K562 (cell line): ENCODE measurements around the gene USP8. TPM values are rescaled to one million over a fixed set of nuclear protein-coding genes. Genes with fewer than 3 reads are reported as not detected.
A peak's percentile ranks its signal among the peaks of the same experiment; 100 is the strongest.

ENCODE experiments used
- ATAC-seq: fragments of 200-7000 bp; cut with Tn5 transposase; 3 replicates; pipeline ENCODE4 v1.9.1; 2020; ENCODE audit warnings: moderate library complexity
- BruUV-seq: library from RNA; stranded (reverse); fragments of 400-500 nt; replicated peaks from 2 replicates; lab custom pipeline; 2021; lab: Mats Ljungman, UMichigan
- CTCF ChIA-PET: fragments of 300-600 bp; formaldehyde crosslinking; extraction: SDS; loops from one replicate; lab custom pipeline; 2021; ENCODE audit warnings: low intra/inter-chr PET ratio; lab: Yijun Ruan, JAX
- POLR2A ChIA-PET: fragments of 300-600, 350-650 bp; sonication (Branson Sonifier 250); formaldehyde crosslinking; extraction: SDS; loops from one replicate; lab custom pipeline; 2021; ENCODE audit warnings: antibody characterized with exemption, inconsistent platforms; lab: Yijun Ruan, JAX
- DNase-seq, 4 experiments: peaks; one replicate each; pipeline versions ENCODE4 v3.0.0 to v3.0.0-alpha.2; 2011 to 2018; ENCODE audit warnings: low spot score in 3 of 4, mixed read lengths in 3 of 4; ENCODE audit errors: extremely low read depth in 1 of 4
- FAIRE-seq: peaks from 2 replicates; lab custom pipeline; 2011; peaks lifted over from hg19 to GRCh38; lab: Jason Lieb, UNC
- H2AFZ ChIP-seq: 2 replicates; pipeline ENCODE4 v1.6.0; 2011; ENCODE audit warnings: low read depth, low read length, control low read depth, inconsistent platforms
- H3K27ac ChIP-seq: fragments of 200-600 bp; 3 replicates; pipeline ENCODE4 v1.8.0; 2011; ENCODE audit warnings: low read depth, mild to moderate bottlenecking, control low read depth, inconsistent platforms, low read length, moderate library complexity, mixed read lengths; ENCODE audit errors: extremely low read depth
- H3K27me3 ChIP-seq, 2 experiments: fragments of 300-600 bp in 1 of 2; 2 replicates in 1 of 2; 3 replicates in 1 of 2; pipeline versions ENCODE4 v1.6.0 to v1.8.0; 2011; ENCODE audit warnings: inconsistent platforms in 2 of 2, low read length in 2 of 2, mild to moderate bottlenecking in 1 of 2, mixed read lengths in 1 of 2, moderate library complexity in 1 of 2; ENCODE audit not compliant: control insufficient read depth in 2 of 2, insufficient read depth in 2 of 2
- H3K36me3 ChIP-seq: fragments of 300-600 bp; 3 replicates; pipeline ENCODE4 v1.8.0; 2011; ENCODE audit warnings: mild to moderate bottlenecking, low read length, inconsistent platforms; ENCODE audit not compliant: control insufficient read depth, insufficient read depth
- H3K4me1 ChIP-seq, 2 experiments: fragments of 200-600 bp in 1 of 2; replicated peaks in 1 of 2; 2 replicates in 1 of 2; 3 replicates in 1 of 2; pipeline versions ENCODE4 v1.5.1 to v1.8.0; 2011; ENCODE audit warnings: inconsistent platforms in 2 of 2, low read length in 2 of 2, mild to moderate bottlenecking in 1 of 2, mixed read lengths in 1 of 2, moderate library complexity in 1 of 2; ENCODE audit not compliant: control insufficient read depth in 2 of 2, insufficient read depth in 2 of 2
- H3K4me2 ChIP-seq: 2 replicates; pipeline ENCODE4 v1.6.1; 2011; ENCODE audit warnings: low read length, control low read depth, inconsistent platforms, mixed read lengths; ENCODE audit not compliant: insufficient read depth
- H3K4me3 ChIP-seq: fragments of 200-600 bp; sonication (generic), shearing (Covaris generic); 2 replicates; pipeline ENCODE4 v1.5.1; 2016; ENCODE audit warnings: control low read depth, inconsistent platforms
- H3K79me2 ChIP-seq: fragments of 200-600 bp; 3 replicates; pipeline ENCODE4 v1.8.0; 2011; ENCODE audit warnings: low read length, inconsistent platforms; ENCODE audit not compliant: control insufficient read depth, insufficient read depth
- H3K9ac ChIP-seq, 2 experiments: 2 replicates each; pipeline versions ENCODE4 v1.6.0 to v1.6.1; 2011; ENCODE audit warnings: low read depth in 2 of 2, low read length in 2 of 2, control low read depth in 1 of 2, inconsistent platforms in 1 of 2, mild to moderate bottlenecking in 1 of 2, mixed read lengths in 1 of 2; ENCODE audit not compliant: insufficient read depth in 1 of 2
- H3K9me1 ChIP-seq: one replicate; pipeline ENCODE4 v1.6.0; 2011; ENCODE audit warnings: inconsistent platforms, mild to moderate bottlenecking, low read length, moderate library complexity; ENCODE audit not compliant: control insufficient read depth, insufficient read depth
- H3K9me3 ChIP-seq: replicated peaks from 2 replicates; pipeline ENCODE4 v1.5.1; 2011; ENCODE audit warnings: low read depth, low read length, inconsistent platforms; ENCODE audit not compliant: control insufficient read depth, insufficient read depth
- H4K20me1 ChIP-seq: replicated peaks from 2 replicates; pipeline ENCODE4 v1.6.1; 2011; ENCODE audit warnings: low read length, inconsistent platforms, mixed read lengths; ENCODE audit not compliant: control insufficient read depth, insufficient read depth
- CREB1 ChIP-seq, 2 experiments: sonication (generic) in 1 of 2; formaldehyde crosslinking in 1 of 2; IDR thresholded peaks; 2 replicates each; pipeline versions ENCODE4 v1.6.1 to v1.8.0; 2012 to 2022; ENCODE audit warnings: inconsistent platforms in 1 of 2, mild to moderate bottlenecking in 1 of 2, missing genetic modification reagents in 1 of 2, moderate library complexity in 1 of 2
- FUS ChIP-seq: fragments of 200-400 bp; formaldehyde crosslinking; optimal IDR thresholded peaks from 2 replicates; pipeline ENCODE3; 2017; ENCODE audit warnings: low read depth, low read length
- GTF2A2 ChIP-seq: IDR thresholded peaks from 2 replicates; pipeline ENCODE4 v1.6.1; 2016; ENCODE audit warnings: mild to moderate bottlenecking, missing genetic modification characterization, missing compliant biosample characterization
- MAFG ChIP-seq: fragments of 450-650 bp; conservative IDR thresholded peaks from 2 replicates; pipeline ENCODE4 v1.6.1; 2016; ENCODE audit warnings: missing genetic modification characterization, missing compliant biosample characterization
- NR3C1 ChIP-seq: sonication (generic); formaldehyde crosslinking; IDR thresholded peaks from 2 replicates; pipeline ENCODE4 v1.8.1; 2022; ENCODE audit warnings: missing genetic modification reagents
- NRF1 ChIP-seq, 2 experiments: fragments of 450-650 bp; IDR thresholded peaks in 1 of 2; conservative IDR thresholded peaks in 1 of 2; 2 replicates each; pipeline ENCODE4 v1.6.1; 2014; ENCODE audit warnings: mild to moderate bottlenecking in 2 of 2
- POLR2G ChIP-seq: fragments of 200-400 bp; formaldehyde crosslinking; IDR thresholded peaks from 2 replicates; pipeline ENCODE4 v1.6.1; 2017; ENCODE audit warnings: low read depth, mild to moderate bottlenecking, antibody characterized with exemption, low read length, moderate library complexity
- SRF ChIP-seq, 2 experiments: fragments of 250-450, 450-650 bp in 1 of 2; sonication (Bioruptor Pico) in 1 of 2; sonication (generic) in 1 of 2; formaldehyde crosslinking; IDR thresholded peaks; 2 replicates each; pipeline versions ENCODE4 v1.5.0 to v1.5.1; 2020 to 2022; ENCODE audit warnings: mild to moderate bottlenecking in 1 of 2, missing genetic modification reagents in 1 of 2
- ZNF134 ChIP-seq: fragments of 250-450 bp; sonication (Bioruptor Pico); conservative IDR thresholded peaks from 2 replicates; pipeline ENCODE4 v1.4.0; 2020
- ZNF140 ChIP-seq: fragments of 250-450 bp; sonication (Bioruptor Pico); IDR thresholded peaks from 2 replicates; pipeline ENCODE4 v1.8.0; 2021; ENCODE audit warnings: moderate library complexity, mild to moderate bottlenecking, inconsistent platforms
- ZNF444 ChIP-seq: fragments of 250-450 bp; sonication (Bioruptor Pico); IDR thresholded peaks from 2 replicates; pipeline ENCODE4 v1.4.0; 2020; ENCODE audit warnings: mild to moderate bottlenecking, moderate library complexity
- ZNF75A ChIP-seq: fragments of 450-650 bp; formaldehyde crosslinking; IDR thresholded peaks from 2 replicates; pipeline ENCODE4 v1.4.0; 2020; ENCODE audit warnings: mild to moderate bottlenecking
- WGBS: fragments of 100-300 bp; shearing (Covaris generic); methylation state at CpG from one replicate; pipeline ENCODE4 v1.1.6; 2016; ENCODE audit warnings: low coverage, mixed read lengths; ENCODE audit not compliant: insufficient coverage; ENCODE audit errors: missing lambda C conversion rate; 5-methylcytosine and 5-hydroxymethylcytosine counted together
- in situ Hi-C: fragments of 300-500 bp; cut with MboI; formaldehyde crosslinking; loops from 4 replicates; pipeline ENCODE4 v1.15.0; 2018; ENCODE audit warnings: inconsistent platforms, mixed read lengths
- intact Hi-C: fragments of 100-400 bp; cut with micrococcal nuclease; formaldehyde crosslinking; loops from 2 replicates; pipeline ENCODE4 v1.14.2; 2022
- polyA plus RNA-seq, 8 experiments: library from polyadenylated mRNA; depleted of rRNA in 4 of 8; stranded (reverse) in 5 of 8; unstranded in 3 of 8; fragments of >200 nt; fragmentation: Nextera tagmentation in 2 of 8; fragmentation: Illumina TruSeq in 1 of 8; extraction: Ambion mirVana in 2 of 8; extraction: Trizol in 1 of 8; gene quantifications; 2 replicates each; pipeline versions ENCODE4 v1.2.1 to v1.2.3, GENCODE V29; 2011 to 2014; ENCODE audit warnings: inconsistent platforms in 1 of 8, missing spikeins in 1 of 8
- total RNA-seq, 7 experiments: library from RNA; depleted of rRNA in 6 of 7; stranded (reverse); fragments of >200 nt in 6 of 7; fragmentation: Illumina TruSeq in 2 of 7; extraction: Trizol in 2 of 7; gene quantifications; 2 replicates each; pipeline versions ENCODE4 v1.2.1 to v1.2.3, GENCODE V29; 2011 to 2021; ENCODE audit warnings: low replicate concordance in 1 of 7
- TF ChIP-seq, protein P1 (sequence below): conservative IDR thresholded peaks from 2 replicates; pipeline ENCODE4 v1.6.1; 2011; ENCODE audit warnings: low read depth, mild to moderate bottlenecking, low read length; ENCODE audit not compliant: control insufficient read depth

USP8 gene
- total and polyA plus RNA-seq, 9 of the 15 experiments (the other 6 are each of a cell fraction or from before 2014, with no cell fraction given), result 35.1 to 58.4 (median 46.1) TPM

DNA sequence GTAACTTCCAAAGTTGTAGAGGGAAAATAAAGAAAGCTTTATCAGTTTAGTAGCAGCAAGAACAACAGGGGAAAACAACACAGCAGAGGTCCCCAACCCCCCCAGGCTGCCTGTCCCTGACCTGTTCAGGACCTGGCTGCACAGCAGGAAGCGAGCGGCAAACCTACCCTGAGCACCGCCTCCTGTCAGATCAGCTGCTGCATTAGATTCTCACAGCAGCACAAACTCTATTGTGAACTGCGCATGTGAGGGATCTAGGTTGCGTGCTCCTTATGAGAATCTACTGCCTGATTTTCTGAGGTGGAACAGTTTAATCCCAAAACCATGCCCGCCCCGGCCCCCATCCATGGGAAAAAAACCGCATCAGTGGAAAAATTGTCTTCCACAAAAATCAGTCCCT lies 81.9 kb downstream of the USP8 start:
- WGBS, result 65% methylated on average over 8 of the region's 8 CpGs
- H3K9me1 ChIP-seq, result no peaks in the 10 kb centered on the region
- ATAC-seq (peak; percentile 85), FAIRE-seq (no peak), DNase-seq (peak in 1 of 4 experiments; percentile 38)
- H2AFZ ChIP-seq, result no peak overlapping the region
- H3K79me2 ChIP-seq, result no peaks in the 10 kb centered on the region
- ChIA-PET POLR2A (interaction anchor here (0.5 to 1.5 kb wide), 5 partner anchors 9 to 605 kb away, joined by 3 read pairs; no protein-coding TSS in a partner anchor), CTCF (no interaction called here)
- peaks cover 17% of the 10 kb centered on the region; the same call in 1 of the 3 replicates for H3K36me3 ChIP-seq
- intact Hi-C loops, result no loop called here
- H3K9ac ChIP-seq, result peak overlapping the region in 1 of 2 experiments; percentile 64; a peak in 1 of 4 replicates
- TF ChIP-seq ZNF134 (CRISPR knock-in tag) (no peak), POLR2G (0 out of 2 replicates have a peak, but pooled peaks have one; percentile 36), ZNF75A (CRISPR knock-in tag) (no peak), CREB1 (IDR thresholded peaks at IDR 0.05) (no peak), CREB1 (CRISPR knock-in tag; IDR thresholded peaks at IDR 0.05) (no peak), NRF1 (conservative IDR thresholded peaks at IDR 0.05 in 1 of 2, IDR thresholded peaks at IDR 0.05 in 1 of 2) (peak; percentile 37 to 46; a peak in 2 of 4 replicates), FUS (no peak)
- H3K4me2 ChIP-seq, result no peak overlapping the region
- no peaks in the 10 kb centered on the region for H4K20me1 ChIP-seq
- H3K4me3 ChIP-seq, result no peak overlapping the region
- in situ Hi-C loops, result no loop called here
- no peaks in the 10 kb centered on the region for H3K27me3 ChIP-seq
- no TSS peak for BruUV-seq
- H3K9me3 ChIP-seq, result no peaks in the 10 kb centered on the region
- H3K4me1 ChIP-seq, result no peaks in the 10 kb centered on the region; a peak in 1 of 5 replicates
- no peak overlapping the region for H3K27ac ChIP-seq

DNA sequence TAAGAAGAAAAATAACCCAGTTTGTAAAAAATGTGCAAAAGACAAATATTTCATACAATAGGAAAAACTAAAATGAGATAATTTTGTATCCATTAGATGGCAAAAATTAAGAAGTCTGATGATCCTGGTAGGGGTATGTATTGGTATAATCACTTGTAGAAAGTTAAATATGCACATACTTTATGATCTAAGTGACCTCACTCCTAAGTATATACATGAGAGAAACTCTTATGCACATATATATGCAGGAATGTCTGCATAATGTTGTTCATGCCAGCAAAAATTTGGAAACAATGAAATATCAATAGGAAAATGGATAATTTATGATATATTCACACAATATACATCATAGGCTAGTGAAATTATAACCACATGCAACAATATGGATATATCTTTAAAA lies 88.8 kb downstream of the USP8 start:
- no peaks in the 10 kb centered on the region for H3K9me3 ChIP-seq
- H3K27me3 ChIP-seq, result no peaks in the 10 kb centered on the region
- ChIA-PET POLR2A (no interaction called here), CTCF (no interaction called here)
- no peaks in the 10 kb centered on the region for H3K9me1 ChIP-seq
- no peak overlapping the region for H2AFZ ChIP-seq
- no peaks in the 10 kb centered on the region for H3K79me2 ChIP-seq
- BruUV-seq, result no TSS peak
- no peak overlapping the region for H3K4me2 ChIP-seq
- no peak overlapping the region for H3K27ac ChIP-seq
- no peak for FAIRE-seq
- H3K4me3 ChIP-seq, result no peak overlapping the region
- no peak for ATAC-seq
- in situ Hi-C loops, result no loop called here
- intact Hi-C loops, result no loop called here
- DNase-seq, result no peak
- H3K36me3 ChIP-seq, result no peaks in the 10 kb centered on the region
- no peak overlapping the region for H3K9ac ChIP-seq
- H4K20me1 ChIP-seq, result no peaks in the 10 kb centered on the region
- H3K4me1 ChIP-seq, result no peaks in the 10 kb centered on the region
- TF ChIP-seq, protein P1, sequence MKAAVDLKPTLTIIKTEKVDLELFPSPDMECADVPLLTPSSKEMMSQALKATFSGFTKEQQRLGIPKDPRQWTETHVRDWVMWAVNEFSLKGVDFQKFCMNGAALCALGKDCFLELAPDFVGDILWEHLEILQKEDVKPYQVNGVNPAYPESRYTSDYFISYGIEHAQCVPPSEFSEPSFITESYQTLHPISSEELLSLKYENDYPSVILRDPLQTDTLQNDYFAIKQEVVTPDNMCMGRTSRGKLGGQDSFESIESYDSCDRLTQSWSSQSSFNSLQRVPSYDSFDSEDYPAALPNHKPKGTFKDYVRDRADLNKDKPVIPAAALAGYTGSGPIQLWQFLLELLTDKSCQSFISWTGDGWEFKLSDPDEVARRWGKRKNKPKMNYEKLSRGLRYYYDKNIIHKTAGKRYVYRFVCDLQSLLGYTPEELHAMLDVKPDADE, result no peak
- TF ChIP-seq ZNF140 (no peak), SRF (CRISPR knock-in tag; IDR thresholded peaks at IDR 0.05) (no peak), MAFG (no peak), GTF2A2 (no peak), ZNF444 (CRISPR knock-in tag) (no peak), NR3C1 (CRISPR knock-in tag) (no peak)
